Measurements from ENCODE around the gene CADPS. TPM values are rescaled to one million over a fixed set of nuclear protein-coding genes. Genes with fewer than 3 reads are reported as not detected.

The CADPS gene
- total and polyA plus RNA-seq, 2 experiments from 2014 or later = 2.8 to 8.1 TPM

- no peak overlapping the region for H3K27ac ChIP-seq
- no peaks in the 10 kb centered on the region for H3K4me1 ChIP-seq (ENCODE audit: insufficient read depth)
- H3K9me3 ChIP-seq (ENCODE audit: low read depth) = no peaks in the 10 kb centered on the region
- H3K36me3 ChIP-seq (replicated peaks; ENCODE audit: insufficient read depth, low read depth) = no peaks in the 10 kb centered on the region
- no peaks in the 10 kb centered on the region for H4K20me1 ChIP-seq (ENCODE audit: insufficient read depth, poor library complexity, severe bottlenecking)
- no peak overlapping the region for H2AFZ ChIP-seq
- H3K79me2 ChIP-seq = no peaks in the 10 kb centered on the region
- TF ChIP-seq EZH2phosphoT487 (IDR thresholded peaks at IDR 0.05; ENCODE audit: low read depth, severe bottlenecking, unreplicated experiment) (no peak), CTCF (IDR thresholded peaks at IDR 0.05; ENCODE audit: poor library complexity) (no peak), EZH2 (IDR thresholded peaks at IDR 0.05; ENCODE audit: borderline replicate concordance) (no peak)
- H3K4me3 ChIP-seq = no peak overlapping the region
- 91% methylated on average over 1 of the region's 1 CpG for WGBS (ENCODE audit: low lambda C conversion rate, missing lambda C conversion rate)
- H3K27me3 ChIP-seq = peaks cover 16% of the 10 kb centered on the region
- H3K9me2 ChIP-seq (replicated peaks; ENCODE audit: insufficient read depth) = no peaks in the 10 kb centered on the region
- H3K4me2 ChIP-seq = no peak overlapping the region
- no peak for DNase-seq (ENCODE audit: low spot score)
These were observed 260.7 kb downstream of the CADPS start for GRCh38 chr3:62614527-62614926.

DNA sequence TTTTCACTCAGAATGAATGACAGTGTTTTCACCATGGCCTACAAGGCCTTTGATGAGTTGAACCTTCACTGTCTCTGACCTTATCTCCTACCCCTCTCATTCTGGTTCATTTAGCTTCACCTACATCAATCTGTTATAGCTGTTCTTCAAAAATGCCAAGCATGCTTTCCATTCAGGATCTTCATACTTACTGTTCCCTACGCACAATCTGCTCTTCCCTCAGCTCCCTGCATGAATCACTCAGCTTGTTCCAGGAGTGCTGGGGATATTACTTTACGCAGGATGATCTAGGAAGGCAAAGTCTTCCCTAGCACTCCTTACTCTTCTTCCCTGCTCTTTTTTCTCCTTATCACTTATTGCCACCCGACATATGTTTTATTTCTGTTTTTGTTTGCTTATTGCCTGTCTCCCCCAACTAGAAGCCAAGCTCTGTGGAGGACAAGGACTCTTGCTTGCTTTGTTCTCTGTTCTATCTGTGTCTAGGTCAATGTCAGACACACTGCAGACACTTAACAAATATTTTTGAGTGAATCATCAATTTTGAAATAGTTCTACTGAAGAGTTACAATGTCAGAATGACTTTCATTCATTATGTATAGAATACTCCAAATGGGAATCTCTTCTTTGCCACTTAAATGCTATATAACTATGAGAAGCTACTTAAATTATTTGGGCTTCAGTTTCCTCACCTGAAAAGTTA lies 263.5 kb downstream of the CADPS start:
- no peak overlapping the region for H2AFZ ChIP-seq
- no peak overlapping the region for H3K27ac ChIP-seq

DNA sequence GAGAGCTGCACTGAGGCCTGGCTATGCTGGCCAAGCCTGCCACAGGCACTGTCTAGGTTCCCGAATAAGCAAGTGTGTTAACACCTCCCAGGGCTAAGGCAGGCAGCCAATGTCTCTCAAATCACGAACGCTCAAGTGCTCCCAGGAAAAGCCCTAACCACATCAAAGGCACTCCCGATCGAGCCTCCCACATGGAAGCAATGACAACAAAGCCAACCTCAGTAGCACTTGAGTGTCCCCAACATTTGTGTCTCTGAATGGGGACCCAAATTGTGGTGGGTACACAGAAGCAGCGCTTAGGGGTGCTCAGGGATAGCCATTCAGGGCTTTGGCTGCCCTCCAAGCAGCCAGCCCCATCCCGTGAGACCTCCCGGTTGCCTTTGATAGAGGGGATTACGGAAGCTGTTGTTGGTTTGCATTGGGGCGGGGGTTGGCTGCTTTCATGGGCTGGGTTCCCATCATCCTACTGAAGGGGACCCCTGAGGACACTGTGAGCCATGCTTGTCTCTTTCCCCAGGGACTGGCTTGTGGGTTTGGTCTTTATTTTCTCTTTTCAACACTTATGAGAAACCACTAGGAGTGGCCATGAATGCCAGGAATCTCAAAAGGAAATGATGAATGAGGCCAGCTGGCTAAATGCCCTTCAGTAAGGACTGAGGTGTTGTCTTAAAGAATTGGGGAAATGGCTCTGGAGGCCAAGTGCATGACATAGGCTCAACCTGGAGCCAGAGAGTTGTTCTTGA lies 267.8 kb downstream of the CADPS start:
- TF ChIP-seq EZH2 (IDR thresholded peaks at IDR 0.05; ENCODE audit: borderline replicate concordance) (no peak), EZH2phosphoT487 (IDR thresholded peaks at IDR 0.05; ENCODE audit: low read depth, severe bottlenecking, unreplicated experiment) (no peak), CTCF (IDR thresholded peaks at IDR 0.05; ENCODE audit: poor library complexity) (no peak)

More for the DNA sequence above, 263.5 kb downstream of the CADPS start:
- Histone ChIP-seq H3K27me3 (peaks cover 9% of the 10 kb centered on the region), H3K4me2 (no peak overlapping the region), H3K79me2 (no peaks in the 10 kb centered on the region), H3K36me3 (replicated peaks; ENCODE audit: insufficient read depth, low read depth) (no peaks in the 10 kb centered on the region), H4K20me1 (ENCODE audit: insufficient read depth, poor library complexity, severe bottlenecking) (no peaks in the 10 kb centered on the region), H3K9me2 (replicated peaks; ENCODE audit: insufficient read depth) (no peaks in the 10 kb centered on the region), H3K9me3 (ENCODE audit: low read depth) (no peaks in the 10 kb centered on the region), H3K4me3 (no peak overlapping the region), H3K4me1 (ENCODE audit: insufficient read depth) (no peaks in the 10 kb centered on the region)
- TF ChIP-seq EZH2 (IDR thresholded peaks at IDR 0.05; ENCODE audit: borderline replicate concordance) = no peak
- no peak for TF ChIP-seq EZH2phosphoT487 (IDR thresholded peaks at IDR 0.05; ENCODE audit: low read depth, severe bottlenecking, unreplicated experiment)
- WGBS (ENCODE audit: low lambda C conversion rate, missing lambda C conversion rate) = 85% methylated on average over 3 of the region's 3 CpGs
- DNase-seq (ENCODE audit: low spot score) = no peak

More for the DNA sequence above, 267.8 kb downstream of the CADPS start:
- H3K9me3 ChIP-seq (ENCODE audit: low read depth) = no peaks in the 10 kb centered on the region
- WGBS (ENCODE audit: low lambda C conversion rate, missing lambda C conversion rate) = 81% methylated on average over 10 of the region's 10 CpGs
- no peaks in the 10 kb centered on the region for H4K20me1 ChIP-seq (ENCODE audit: insufficient read depth, poor library complexity, severe bottlenecking)
- no peak overlapping the region for H3K4me3 ChIP-seq
- no peak overlapping the region for H2AFZ ChIP-seq
- no peak for DNase-seq (ENCODE audit: low spot score)
- H3K9me2 ChIP-seq (replicated peaks; ENCODE audit: insufficient read depth) = no peaks in the 10 kb centered on the region
- no peak overlapping the region for H3K27ac ChIP-seq
- no peaks in the 10 kb centered on the region for H3K36me3 ChIP-seq (replicated peaks; ENCODE audit: insufficient read depth, low read depth)
- H3K27me3 ChIP-seq = no peaks in the 10 kb centered on the region
- H3K4me2 ChIP-seq = no peak overlapping the region
- H3K79me2 ChIP-seq = no peaks in the 10 kb centered on the region
- no peaks in the 10 kb centered on the region for H3K4me1 ChIP-seq (ENCODE audit: insufficient read depth)

Data from hepatocyte (in vitro differentiated cells).